Measurements from ENCODE around the gene ALG9.
"Not testable (repeated sequence)": the region's sequence is repeated elsewhere in the genome, so short reads cannot be mapped to it uniquely, and the experiment has no call there.

Gene ALG9

DNA sequence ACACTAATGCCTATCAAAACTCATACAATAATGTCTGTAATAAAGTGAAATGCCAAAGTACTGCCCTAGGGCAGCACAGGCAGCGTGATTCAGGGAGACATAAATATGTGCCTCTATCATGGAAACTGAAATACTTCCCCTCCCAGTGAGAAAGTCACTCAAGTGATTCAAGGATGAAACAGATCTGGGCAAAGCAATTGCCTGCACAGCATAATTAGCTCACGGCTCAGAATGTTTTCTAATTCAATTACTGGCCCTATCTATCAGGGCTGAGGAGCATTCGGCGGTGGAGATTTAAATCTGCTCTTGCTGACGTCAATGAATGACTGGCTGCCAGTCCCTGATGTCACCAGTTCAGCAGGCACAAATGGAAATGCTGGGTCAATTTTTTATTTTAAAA lies 77.5 kb downstream of the ALG9 start:
- ATAC-seq: no peak

DNA sequence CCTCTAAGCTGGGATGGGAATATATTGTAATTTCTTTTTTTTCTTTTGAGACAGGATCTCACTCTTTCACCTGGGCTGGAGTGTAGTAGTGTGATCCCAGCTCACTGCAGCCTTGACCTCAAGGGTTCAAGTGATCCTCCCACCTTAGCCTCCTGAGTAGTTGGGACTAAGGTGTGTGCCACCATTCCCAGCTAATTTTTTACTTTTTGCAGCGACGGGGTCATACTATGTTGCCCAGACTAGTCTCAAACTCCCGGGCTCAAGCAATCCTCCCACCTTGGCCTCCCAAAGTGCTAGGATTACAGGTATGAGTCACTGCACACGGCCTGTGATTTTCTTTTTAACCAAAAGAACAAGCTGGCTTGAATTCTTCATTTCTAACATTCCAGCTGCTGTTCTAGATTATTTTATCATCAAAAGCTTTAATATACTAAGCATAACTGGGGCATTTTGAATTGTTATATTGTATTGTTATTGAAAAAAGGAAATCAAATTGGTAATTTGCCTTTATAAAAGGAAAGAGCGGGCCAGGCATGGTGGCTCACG lies 78.4 kb downstream of the ALG9 start:
- no peak for ATAC-seq

DNA sequence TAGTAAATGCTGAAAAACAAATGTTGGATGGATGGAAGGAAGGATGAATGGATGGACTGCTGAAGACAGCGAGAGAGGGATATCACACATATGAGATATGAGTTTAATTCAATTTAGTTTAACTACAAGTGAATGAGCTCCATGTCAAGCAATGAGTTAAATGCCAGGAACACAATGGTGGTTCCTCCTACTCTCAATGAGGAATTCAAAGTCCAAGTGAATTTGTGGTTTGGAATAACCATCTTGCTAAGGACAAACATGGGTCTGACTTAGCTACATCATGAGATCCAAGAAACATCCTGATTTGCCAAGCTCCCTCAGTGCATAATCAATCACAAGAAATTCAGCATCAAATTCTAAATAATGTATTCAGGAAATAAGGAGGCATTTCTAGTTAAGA lies 79.1 kb downstream of the ALG9 start:
- no peak for ATAC-seq

DNA sequence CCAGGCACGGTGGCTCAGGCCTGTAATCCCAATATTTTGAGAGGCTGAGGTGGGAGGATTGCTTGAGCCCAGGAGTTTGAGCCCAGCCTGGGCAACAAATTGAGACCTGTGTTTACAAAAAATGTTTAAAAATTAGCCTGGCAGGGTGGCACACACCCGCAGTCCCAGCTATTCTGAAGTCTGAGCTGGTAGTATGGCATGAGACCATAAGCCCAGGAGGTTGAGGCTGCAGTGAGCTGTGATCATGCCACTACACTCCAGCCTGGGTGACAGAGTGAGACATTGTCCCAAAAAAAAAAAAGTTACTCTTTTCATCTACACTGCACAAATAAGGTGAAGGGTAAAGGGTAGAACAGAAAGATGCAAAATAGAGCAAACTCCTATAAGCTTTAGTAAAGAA lies 82.9 kb downstream of the ALG9 start:
- no peak for ATAC-seq

DNA sequence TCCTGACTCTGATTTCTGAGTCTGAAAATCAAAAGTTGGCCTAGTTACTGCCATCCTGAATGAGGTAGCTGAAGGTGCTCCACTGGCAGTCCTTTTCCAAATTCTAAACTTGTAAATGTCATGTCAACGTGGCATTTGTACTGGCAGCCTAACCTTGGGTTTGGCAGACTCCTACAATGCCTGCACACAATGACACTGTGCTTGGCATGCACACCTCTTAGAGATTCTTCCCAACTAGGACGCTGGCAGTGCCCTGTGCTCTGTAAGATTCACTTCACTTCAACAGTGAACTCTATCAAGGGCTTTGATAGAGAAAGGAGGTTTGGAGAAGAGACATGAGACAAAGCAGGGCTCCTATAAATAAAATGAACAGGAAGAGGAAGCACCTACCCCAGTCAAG lies 83.3 kb downstream of the ALG9 start:
- no peak for ATAC-seq

DNA sequence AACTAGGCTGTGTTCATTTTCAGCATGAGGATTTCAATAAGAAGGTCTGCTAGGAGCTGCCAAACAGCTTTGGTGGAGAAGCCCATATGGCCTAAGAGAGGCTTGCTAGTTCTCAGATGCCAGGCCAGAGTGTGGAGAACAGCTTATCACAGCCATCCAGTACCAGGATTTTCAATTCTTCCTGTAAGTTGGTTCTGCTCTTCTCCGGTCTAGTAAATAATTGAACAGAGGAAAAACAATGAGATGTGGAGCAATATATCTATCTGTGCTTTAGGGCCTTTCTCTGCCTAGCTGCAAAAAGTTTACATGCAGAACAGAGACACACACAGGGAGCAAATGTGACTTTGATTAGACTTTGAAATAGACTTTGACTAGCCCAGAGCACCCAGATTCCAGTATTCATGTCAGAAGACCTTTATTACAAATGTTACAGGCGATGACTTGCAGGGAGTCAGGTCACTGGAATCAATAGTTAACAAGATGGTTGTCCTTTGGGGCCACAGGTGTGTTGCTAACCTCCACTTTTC lies 85.4 kb downstream of the ALG9 start:
- no peak for ATAC-seq

DNA sequence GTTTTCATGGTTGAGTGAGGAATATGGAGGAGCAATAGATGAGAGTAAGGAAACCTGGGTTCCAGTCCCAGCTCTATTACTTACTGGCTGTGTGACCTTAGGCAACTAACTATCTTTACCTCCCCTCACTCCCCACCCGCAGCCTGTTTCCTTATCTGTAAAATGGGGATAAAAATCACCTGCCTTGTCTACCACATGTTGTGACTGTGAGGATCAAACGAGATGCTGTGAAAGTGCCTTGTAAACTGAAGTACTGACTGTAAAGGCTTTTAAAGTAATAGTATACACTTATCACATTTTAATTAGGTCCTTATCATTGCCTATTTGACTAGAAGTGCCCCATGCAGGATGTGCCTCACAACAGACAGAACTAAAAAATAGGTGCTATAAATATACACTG lies 86.3 kb downstream of the ALG9 start:
- no peak for ATAC-seq

DNA sequence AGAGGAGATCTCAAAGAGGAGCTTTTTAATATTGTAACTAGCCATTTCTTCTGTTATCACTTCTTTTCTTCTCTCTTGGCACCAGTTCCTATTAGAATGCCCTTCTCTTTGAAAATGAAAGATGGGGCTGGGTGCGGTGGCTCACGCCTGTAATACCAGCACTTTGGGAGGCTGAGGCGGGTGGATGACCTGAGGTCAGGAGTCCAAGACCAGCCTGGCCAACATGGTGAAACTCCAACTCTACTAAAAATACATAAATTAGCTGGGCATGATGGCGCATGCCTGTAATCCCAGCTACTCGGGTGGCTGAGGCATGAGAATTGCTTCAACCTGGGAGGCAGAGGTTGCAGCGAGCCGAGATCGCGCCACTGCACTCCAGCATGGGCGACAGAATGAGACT lies 87.1 kb downstream of the ALG9 start:
- ATAC-seq: not testable (repeated sequence)

DNA sequence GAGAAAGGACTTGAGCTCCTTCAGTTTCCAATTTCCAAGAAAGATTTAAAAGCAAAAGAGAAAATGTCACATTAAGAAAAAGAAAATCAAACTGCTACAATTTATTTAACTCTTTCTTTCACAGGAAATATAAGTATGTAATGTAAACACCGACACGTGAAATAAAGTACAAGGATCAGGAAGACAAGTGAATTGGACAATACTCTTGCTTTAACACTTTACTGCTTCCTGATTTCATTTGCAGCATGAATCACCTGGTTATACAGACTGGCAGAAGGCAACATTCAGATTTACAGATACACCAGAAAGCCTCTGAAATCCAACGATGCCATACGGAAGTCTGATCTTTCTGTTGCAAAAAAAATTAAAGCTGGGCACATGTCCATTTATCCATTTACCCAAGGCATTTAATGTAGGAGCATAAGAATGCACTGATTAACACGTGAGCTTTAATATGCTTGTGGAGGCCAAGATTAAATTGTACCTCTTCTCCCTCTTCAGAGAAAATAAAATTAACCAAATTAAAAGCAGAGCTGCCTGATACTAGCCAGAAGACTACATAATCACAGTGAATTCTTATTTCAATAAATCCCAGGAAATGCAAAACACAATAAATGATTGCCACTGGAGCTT lies 89.2 kb downstream of the ALG9 start:
- ATAC-seq: no peak

DNA sequence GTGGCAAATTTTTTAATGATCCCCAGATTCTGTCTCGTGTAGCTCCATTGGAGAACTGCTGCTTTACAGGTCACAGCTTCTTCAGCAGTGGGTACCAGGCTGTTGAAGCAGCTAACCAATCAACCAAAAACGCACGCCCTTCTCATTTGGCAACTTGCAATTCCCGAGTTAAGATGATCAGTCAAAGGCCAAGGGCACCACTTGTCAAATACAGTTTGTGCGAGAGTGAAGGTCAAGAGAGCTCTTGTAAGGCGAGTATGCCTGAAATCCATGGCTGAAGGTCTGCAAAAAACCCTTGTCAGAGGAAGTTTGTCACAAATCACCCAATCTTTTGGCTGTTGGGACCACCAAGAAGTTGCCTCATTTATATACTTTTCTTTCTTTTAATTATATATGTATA lies 92.3 kb downstream of the ALG9 start:
- no peak for ATAC-seq

DNA sequence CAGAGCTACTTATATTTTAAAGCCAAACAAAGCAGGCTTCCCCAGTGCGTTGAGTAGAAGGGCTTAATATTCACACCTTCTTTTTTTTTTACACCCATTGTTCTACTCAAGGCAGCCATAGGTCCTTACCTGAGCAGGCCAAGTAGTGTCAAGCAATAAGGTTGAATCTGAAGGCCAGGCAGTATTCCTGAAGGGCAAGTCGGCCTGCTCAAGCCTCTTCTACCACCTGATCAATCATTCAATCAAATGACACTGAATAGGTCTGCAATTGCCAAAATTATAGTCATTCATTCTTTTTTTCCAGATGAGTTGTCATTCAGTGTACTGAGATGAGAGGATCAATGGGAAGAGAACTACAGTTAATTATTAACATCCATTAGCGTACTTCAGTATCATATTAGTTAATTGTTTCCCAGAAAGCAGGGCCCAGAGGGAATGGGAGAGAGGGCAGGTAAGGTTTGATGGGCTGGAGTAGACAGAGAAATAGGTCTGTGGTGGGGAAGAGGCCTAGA lies 93.3 kb downstream of the ALG9 start:
- ATAC-seq: no peak

DNA sequence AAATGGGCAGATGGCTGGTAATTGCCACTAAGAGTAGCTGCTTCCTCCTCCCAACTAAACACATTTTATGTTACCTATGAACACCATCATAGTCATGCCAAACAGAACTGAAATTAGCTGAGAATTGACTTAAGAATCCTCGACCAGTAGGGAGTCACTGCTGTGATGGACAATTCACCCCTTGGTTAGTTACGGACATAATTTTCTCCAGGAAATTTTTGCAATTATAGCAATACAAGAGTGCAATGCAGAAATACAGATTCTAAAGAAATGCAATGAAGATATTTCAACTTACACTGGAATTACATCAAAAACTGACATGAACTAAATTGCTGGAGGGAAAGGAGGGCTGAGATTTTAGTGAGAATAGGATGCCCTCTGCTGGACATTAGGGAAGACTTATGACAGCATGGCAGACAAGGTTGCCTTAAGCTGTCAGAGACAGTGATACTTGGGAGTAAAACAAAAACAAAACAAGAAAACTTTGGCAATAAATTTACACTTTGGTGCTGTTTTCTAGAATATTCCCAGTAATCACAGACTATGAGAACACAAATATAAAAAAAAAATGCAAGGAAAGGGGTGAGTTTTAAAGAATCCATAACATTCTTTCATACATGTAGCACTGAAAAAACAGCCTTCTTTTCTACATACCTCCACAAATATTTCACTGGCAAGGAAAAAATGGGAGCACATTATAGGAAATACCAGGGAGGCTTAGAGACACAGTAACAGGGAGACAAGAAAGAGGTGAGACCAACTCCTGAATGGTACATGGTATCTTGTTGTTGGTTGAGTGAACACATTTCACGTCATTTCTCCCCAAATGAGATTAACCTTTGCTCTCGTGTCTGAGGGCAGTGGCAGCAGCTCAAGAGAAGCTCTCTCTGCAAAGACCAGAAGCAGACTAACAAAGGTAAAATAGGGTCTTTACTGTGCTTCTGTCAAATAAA lies 94.0 kb downstream of the ALG9 start:
- peak; percentile 84 to 86 for ATAC-seq

DNA sequence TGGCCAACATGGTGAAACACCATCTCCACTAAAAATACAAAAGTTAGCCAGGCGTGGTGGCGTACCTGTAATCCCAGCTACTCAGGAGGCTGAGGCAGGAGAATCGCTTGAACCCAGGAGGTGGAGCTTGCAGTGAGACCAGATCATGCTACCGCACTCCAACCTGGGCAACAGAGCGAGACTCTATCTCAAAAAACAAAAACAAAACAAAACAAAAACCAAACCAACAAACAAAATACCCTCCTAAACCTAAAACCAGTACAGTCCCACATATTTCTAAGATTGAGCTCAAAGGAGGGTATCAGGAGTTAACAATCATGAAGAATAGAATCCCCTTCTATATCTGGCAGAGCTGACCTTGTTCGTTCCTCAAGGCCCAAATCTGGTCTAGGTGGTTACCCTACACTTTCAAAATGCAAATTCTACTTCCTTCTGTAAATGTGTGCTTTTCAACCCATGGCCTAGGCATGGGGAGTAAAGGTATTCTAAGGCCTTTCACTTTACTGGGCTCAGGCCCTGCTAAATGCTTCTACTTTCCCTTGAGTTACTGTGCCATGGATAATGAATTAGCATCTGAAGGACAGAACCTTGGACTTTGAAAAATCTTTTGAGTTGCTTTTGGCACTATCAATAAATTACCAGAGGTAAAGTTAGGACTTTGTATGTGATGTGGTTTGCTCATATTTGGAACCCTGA lies 94.8 kb downstream of the ALG9 start:
- no peak for ATAC-seq

DNA sequence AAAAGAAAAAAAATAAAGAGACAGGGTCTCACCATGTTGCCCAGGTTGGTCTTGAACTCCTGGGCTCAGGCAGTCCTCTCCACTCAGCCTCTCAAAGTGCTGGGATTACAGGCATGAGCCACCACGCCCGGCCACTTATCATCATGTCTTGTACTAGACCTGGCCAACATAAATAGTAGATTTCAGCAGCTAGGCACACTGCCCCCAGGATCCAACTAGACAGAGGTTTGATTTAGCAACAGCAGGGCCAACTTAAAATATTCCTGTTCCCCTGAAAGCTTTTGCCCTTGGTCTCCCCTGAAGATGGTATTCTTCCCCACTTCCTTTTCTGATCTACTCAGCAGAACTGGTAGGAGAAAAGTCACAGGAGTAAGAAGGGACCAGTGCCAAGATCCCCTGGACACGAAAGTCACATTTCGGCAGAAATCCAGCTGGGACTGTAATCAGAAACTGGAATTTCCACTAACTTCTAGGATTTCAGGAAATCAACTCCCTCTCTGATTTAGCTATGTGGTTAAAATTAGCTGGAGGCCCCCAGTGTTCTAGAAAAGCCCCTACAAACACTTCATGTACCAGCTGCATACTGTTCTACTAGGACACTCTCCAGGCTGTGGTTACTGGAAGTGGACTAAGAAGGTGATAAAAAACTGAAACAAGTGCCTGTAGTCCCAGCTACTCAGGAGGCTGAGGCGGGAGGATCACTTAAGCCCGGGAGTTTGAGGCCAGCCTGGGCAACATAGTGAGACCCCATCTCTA lies 96.2 kb downstream of the ALG9 start:
- ATAC-seq: no peak

DNA sequence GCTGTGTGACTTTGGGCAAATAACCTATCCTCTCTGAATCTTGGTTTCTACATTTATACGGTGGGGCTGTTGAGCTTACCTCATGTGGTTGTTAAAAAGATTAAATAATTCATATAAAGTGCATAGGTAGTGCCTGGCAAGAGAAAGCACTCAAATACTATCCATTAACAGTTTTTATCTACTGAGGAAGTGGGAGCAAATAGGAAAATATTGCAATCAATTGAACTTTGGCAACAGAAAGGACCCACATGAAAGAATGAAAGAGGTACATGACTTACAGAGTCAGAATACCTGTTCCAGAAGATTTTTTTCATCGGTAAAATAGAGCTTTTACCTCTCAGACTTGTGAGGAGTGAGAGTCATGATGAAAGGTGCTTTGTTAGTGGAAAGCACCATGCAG lies 98.8 kb downstream of the ALG9 start:
- ATAC-seq: no peak

DNA sequence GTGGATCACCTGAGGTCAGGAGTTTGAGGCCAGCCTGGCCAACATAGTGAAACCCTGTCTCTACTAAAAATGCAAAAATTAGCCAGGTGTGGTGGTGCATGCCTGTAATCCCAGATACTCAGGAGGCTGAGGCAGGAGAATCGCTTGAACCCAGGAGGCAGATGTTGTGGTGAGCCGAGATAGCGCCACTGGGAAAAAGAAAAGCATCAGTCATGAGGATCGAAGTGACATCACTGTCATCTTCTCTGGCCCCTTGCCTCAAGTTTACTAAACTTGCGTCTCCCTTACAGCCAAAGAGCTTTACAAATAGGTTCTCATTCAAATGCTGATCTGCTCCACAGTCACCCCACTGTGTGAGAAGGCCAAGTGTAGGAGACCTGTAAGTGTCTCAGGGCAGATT lies 100.2 kb downstream of the ALG9 start:
- ATAC-seq: not testable (repeated sequence)

DNA sequence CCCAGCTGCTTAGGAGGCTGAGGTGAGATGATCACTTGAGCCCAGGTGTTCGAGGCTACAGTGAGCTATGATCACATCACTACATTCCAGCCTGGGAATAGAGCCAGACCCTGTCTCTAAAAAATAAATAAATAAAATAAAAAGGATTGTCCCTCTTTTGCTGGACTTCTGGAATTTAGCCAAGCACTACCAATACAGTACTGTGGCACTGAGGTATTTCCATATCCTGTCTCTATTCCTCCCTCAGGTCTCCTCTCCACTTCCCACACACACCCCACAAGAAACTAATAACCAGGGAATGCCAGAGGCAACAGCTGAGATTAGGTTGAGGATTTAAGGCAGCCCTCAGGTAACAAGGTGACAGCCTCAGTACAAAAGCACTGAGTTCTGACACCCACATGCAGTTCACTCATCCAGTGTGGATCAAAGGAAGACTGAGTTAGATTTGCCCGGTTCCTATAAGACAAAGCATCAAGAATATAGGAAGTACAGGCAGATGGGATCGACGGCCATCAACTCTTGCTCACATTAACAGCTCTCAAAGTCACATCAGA lies 100.7 kb downstream of the ALG9 start:
- ATAC-seq: no peak

DNA sequence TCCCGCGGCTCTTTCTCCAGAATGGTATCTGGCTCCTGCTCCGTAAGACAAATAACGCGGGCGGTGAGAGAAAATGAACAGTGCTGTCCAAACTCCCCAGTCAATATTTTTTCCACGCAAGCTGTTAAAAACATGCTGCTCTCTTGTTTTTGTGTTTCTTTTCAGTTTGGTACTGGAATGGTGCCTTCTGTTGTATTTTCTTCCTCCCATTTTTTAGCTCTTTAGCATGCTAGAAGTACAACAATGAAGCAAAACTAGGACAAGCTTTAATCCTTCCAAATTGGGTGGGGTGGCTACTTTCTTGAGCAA lies 104.6 kb downstream of the ALG9 start:
- ATAC-seq: no peak

DNA sequence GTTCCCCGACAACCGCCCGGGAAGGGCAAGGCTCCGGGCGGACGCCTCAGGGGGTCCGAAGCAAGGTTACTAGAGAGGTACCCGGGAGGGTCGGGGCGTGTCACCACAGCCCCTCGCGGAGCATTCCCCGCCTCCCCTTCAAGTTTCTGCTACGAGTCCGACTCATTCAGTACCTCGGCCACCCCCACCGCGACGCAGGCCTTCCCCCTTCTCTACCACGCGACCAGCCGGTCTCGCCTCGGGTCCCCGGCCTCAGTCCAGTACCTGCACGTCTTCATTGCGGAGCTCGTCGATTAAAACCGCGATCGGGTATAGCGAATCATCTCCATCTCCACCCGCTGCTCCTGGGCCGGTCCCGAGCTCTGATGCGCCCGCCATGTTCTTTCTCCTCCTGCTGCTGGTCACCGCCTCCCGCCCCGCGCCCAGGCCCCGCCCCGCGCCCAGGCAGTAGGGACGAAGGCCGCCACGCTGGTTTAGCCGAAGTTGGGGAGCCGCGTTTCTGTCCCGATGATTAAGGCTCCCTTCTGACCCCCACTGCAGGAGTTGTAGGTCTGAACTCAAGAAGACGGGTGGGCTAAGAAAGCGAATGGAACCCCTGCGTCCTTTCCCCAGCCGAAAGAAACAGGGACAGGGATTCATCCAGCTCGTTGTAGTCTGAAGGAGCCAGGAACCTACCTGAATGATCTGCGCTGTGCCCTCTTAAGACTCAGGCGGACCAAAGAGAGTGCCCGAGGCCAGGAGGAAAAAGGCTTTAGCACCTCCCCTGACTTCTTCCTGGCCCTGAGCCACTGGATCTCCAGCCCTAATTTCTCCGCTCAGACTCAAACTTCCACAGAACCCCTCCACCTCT lies 105.2 kb downstream of the ALG9 start, which contains the start of gene PPP2R1B:
Gene PPP2R1B (minus strand): TSS at position 406 of the 850 bp plus-strand sequence. CDS start 28 bp downstream, at position 378.
- ATAC-seq: peak; percentile 94 to 95

DNA sequence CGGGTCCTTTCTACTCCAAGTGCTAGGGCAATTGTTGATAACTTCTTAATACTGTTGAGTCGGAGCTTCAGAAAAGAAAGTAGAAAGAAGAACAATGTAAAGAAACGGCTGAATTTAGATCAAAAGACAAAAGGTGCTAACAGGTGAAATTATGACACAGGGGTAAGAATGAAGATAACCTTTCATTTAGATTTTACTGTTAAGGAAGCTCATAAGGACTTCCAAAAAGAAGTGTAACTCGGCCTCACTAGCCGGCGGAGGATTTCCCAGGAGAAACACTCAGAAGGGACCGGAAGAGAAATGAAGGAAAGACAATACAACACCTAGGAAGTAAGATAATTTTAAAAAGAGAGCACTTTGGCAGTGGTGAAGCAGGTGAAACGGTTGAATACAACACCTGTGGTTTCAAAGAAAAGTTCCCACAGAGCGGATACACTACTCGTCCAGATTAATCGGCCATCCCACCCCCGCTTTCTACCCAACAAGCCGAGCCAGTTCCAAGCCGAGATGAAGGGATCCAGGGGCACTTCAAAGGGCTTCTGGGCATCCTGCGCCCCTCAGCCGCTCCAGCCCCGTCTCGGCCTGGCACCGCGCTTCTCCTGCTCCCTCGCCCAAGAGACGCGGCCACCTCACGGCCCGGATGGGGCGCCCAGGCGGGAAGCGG lies 105.9 kb downstream of the ALG9 start:
- no peak for ATAC-seq

Data from activated CD4-positive, CD25-positive, alpha-beta regulatory T cell treated with anti-CD3 and anti-CD28 coated beads, Interleukin-2, amount 50 U/mL, for 24 hours (primary cell).